Sigmoid colon (tissue), 7 donors: ENCODE results near the gene PLXNA4. TPM values are rescaled to one million over a fixed set of nuclear protein-coding genes. Genes with fewer than 3 reads are reported as not detected.

Source experiments
- DNase-seq: peaks from one replicate; pipeline ENCODE4 v3.0.0-alpha.2; 2019
- H3K27ac ChIP-seq, 4 donors: fragments of 200-600 bp; sonication (generic); one replicate each; pipeline ENCODE4 v1.5.1; 2016 to 2019; ENCODE audit warnings: mild to moderate bottlenecking in 1 of 4
- H3K27me3 ChIP-seq, 3 donors: fragments of 200-600 bp; sonication (generic); one replicate each; pipeline ENCODE4 v1.5.1; 2019; ENCODE audit warnings: mild to moderate bottlenecking in 1 of 3
- H3K36me3 ChIP-seq, 4 donors: fragments of 200-600 bp; sonication (generic); one replicate each; pipeline ENCODE4 v1.5.1; 2016 to 2019
- H3K4me1 ChIP-seq, 4 donors: fragments of 200-600 bp; sonication (generic); one replicate each; pipeline ENCODE4 v1.5.1; 2017 to 2019
- H3K4me3 ChIP-seq, 4 donors: fragments of 200-600 bp; sonication (generic); one replicate each; pipeline ENCODE4 v1.5.1; 2017 to 2019; ENCODE audit warnings: mild to moderate bottlenecking in 2 of 4, moderate library complexity in 1 of 4
- H3K9me3 ChIP-seq, 4 donors: fragments of 200-600 bp in 3 of 4; sonication (generic) in 3 of 4; one replicate each; pipeline versions ENCODE4 v1.5.1 to v1.6.1; 2013 to 2019
- CTCF ChIP-seq, 4 experiments: fragments of 450-650 bp in 3 of 4; fragments of 200-600 bp in 1 of 4; IDR thresholded peaks; one replicate each; pipeline ENCODE4 v1.5.1; 2016 to 2019; ENCODE audit warnings: antibody characterized with exemption in 4 of 4, mild to moderate bottlenecking in 3 of 4, moderate library complexity in 2 of 4
- EP300 ChIP-seq, 4 donors: sonication (generic); formaldehyde crosslinking; IDR thresholded peaks; one replicate each; pipeline ENCODE4 v1.6.1; 2017; ENCODE audit warnings: antibody characterized with exemption in 4 of 4
- POLR2A ChIP-seq, 2 donors: fragments of 450-650 bp; IDR thresholded peaks; one replicate each; pipeline ENCODE4 v1.6.1; 2016; ENCODE audit warnings: antibody characterized with exemption in 2 of 2, mild to moderate bottlenecking in 2 of 2, moderate library complexity in 2 of 2
- POLR2AphosphoS5 ChIP-seq, 4 donors: sonication (generic); formaldehyde crosslinking; IDR thresholded peaks; one replicate each; pipeline ENCODE4 v1.6.1; 2017; ENCODE audit warnings: antibody characterized with exemption in 4 of 4
- whole genome bisulfite sequencing, 2 donors: extraction: QIAGEN DNeasy Blood & Tissue Kit; methylation state at CpG; one replicate each; pipeline ENCODE4 v1.1.7; 2013; 5-methylcytosine and 5-hydroxymethylcytosine counted together
- intact Hi-C: fragments of 100-400 bp; cut with DNase I; formaldehyde crosslinking; loops from one replicate; pipeline ENCODE4 v1.15.1; 2023
- polyA plus RNA-seq, 3 donors: library from polyadenylated mRNA; stranded (reverse); fragments of 200-250 nt; gene quantifications; one replicate each; pipeline ENCODE4 v1.2.3, GENCODE V29; 2013
- total RNA-seq, 4 donors: library from RNA; depleted of rRNA; stranded (reverse); fragments of >200 nt; gene quantifications; one replicate each; pipeline ENCODE4 v1.1.0, GENCODE V29; 2016
- donor health status: healthy with polysubstance abuse.
- donor health status: Bipolar disorder and iron deficiency.
- donor health status: healthy.

Gene PLXNA4
- total and polyA plus RNA-seq, 7 donors: under 0.01 to 10.5 (median 3.7) TPM; not detected in 1

- H3K36me3 ChIP-seq: no peaks in the 10 kb centered on the region
- 92 to 95% methylated on average over 1 of the region's 1 CpG for WGBS, 2 donors
- intact Hi-C loops: no loop called here
- no peak for TF ChIP-seq POLR2AphosphoS5 (IDR thresholded peaks at IDR 0.05)
- no peak for TF ChIP-seq POLR2A (IDR thresholded peaks at IDR 0.05)
- TF ChIP-seq EP300 (IDR thresholded peaks at IDR 0.05): no peak
- TF ChIP-seq CTCF (IDR thresholded peaks at IDR 0.05): no peak
- DNase-seq: no peak
- no peak overlapping the region for H3K27ac ChIP-seq
- no peak overlapping the region for H3K4me3 ChIP-seq
- no peaks in the 10 kb centered on the region for H3K9me3 ChIP-seq
- H3K4me1 ChIP-seq: no peaks in the 10 kb centered on the region
- H3K27me3 ChIP-seq: no peaks in the 10 kb centered on the region
Observed at GRCh38 chr7:132291481-132291880, 284.8 kb downstream of the PLXNA4 start.

- H3K27ac ChIP-seq: no peak overlapping the region
- H3K4me1 ChIP-seq: no peaks in the 10 kb centered on the region
- no peak for DNase-seq
- 63 to 68% methylated on average over 5 of the region's 5 CpGs for WGBS, 2 donors
- no peaks in the 10 kb centered on the region for H3K36me3 ChIP-seq
- intact Hi-C loops: no loop called here
- TF ChIP-seq EP300 (IDR thresholded peaks at IDR 0.05) (no peak), POLR2AphosphoS5 (IDR thresholded peaks at IDR 0.05) (no peak), CTCF (IDR thresholded peaks at IDR 0.05) (no peak), POLR2A (IDR thresholded peaks at IDR 0.05) (no peak)
- H3K9me3 ChIP-seq: no peaks in the 10 kb centered on the region
- H3K27me3 ChIP-seq: no peaks in the 10 kb centered on the region
- no peak overlapping the region for H3K4me3 ChIP-seq
Observed at GRCh38 chr7:132290021-132290420, 286.2 kb downstream of the PLXNA4 start.

- Histone ChIP-seq H3K27me3 (no peaks in the 10 kb centered on the region), H3K4me3 (no peak overlapping the region), H3K36me3 (no peaks in the 10 kb centered on the region), H3K27ac (no peak overlapping the region), H3K9me3 (no peaks in the 10 kb centered on the region), H3K4me1 (no peaks in the 10 kb centered on the region)
- TF ChIP-seq EP300 (IDR thresholded peaks at IDR 0.05): no peak
- TF ChIP-seq POLR2A (IDR thresholded peaks at IDR 0.05): no peak
- TF ChIP-seq CTCF (IDR thresholded peaks at IDR 0.05): no peak
- TF ChIP-seq POLR2AphosphoS5 (IDR thresholded peaks at IDR 0.05): no peak
- intact Hi-C loops: no loop called here
- no peak for DNase-seq
- 70 to 79% methylated on average over 5 of the region's 5 CpGs for WGBS, 2 donors
Observed at GRCh38 chr7:132286836-132287235, 289.4 kb downstream of the PLXNA4 start.

- 54 to 60% methylated on average over 2 of the region's 2 CpGs for WGBS, 2 donors
- H3K4me3 ChIP-seq: no peak overlapping the region
- H3K9me3 ChIP-seq: no peaks in the 10 kb centered on the region
- H3K27ac ChIP-seq: no peak overlapping the region
- H3K27me3 ChIP-seq: no peaks in the 10 kb centered on the region
- intact Hi-C loops: no loop called here
- H3K4me1 ChIP-seq: peaks cover 0 to 29% (median 15%) of the 10 kb centered on the region in 4 donors
- DNase-seq: no peak
- H3K36me3 ChIP-seq: no peaks in the 10 kb centered on the region
- TF ChIP-seq EP300 (IDR thresholded peaks at IDR 0.05) (no peak), POLR2AphosphoS5 (IDR thresholded peaks at IDR 0.05) (no peak), POLR2A (IDR thresholded peaks at IDR 0.05) (no peak)
Observed at GRCh38 chr7:132280335-132280734, 295.9 kb downstream of the PLXNA4 start.

- no peaks in the 10 kb centered on the region for H3K36me3 ChIP-seq
- DNase-seq: no peak
- TF ChIP-seq POLR2AphosphoS5 (IDR thresholded peaks at IDR 0.05) (no peak), POLR2A (IDR thresholded peaks at IDR 0.05) (no peak), EP300 (IDR thresholded peaks at IDR 0.05) (no peak), CTCF (IDR thresholded peaks at IDR 0.05) (no peak)
- no peaks in the 10 kb centered on the region for H3K27me3 ChIP-seq
- H3K27ac ChIP-seq: no peak overlapping the region
- H3K9me3 ChIP-seq: no peaks in the 10 kb centered on the region
- intact Hi-C loops: no loop called here
- 93 to 96% methylated on average over 4 of the region's 4 CpGs for WGBS, 2 donors
- peaks cover 0 to 29% (median 15%) of the 10 kb centered on the region in 4 donors for H3K4me1 ChIP-seq
- no peak overlapping the region for H3K4me3 ChIP-seq
Observed at GRCh38 chr7:132279718-132280117, 296.6 kb downstream of the PLXNA4 start.
